GM12878 (cell line): ENCODE measurements around the gene SLC24A4.

Experiments
- ATF2 ChIP-seq: IDR thresholded peaks from 2 replicates; pipeline ENCODE4 v1.6.1; 2012; ENCODE audit warnings: low read length, inconsistent platforms
- E2F4 ChIP-seq: IDR thresholded peaks from 2 replicates; pipeline ENCODE4 v1.6.1; 2012; ENCODE audit warnings: low read depth, low read length, improper control_type of control experiment
- PAX5 ChIP-seq: IDR thresholded peaks from 2 replicates; pipeline ENCODE4 v1.6.1; 2011; ENCODE audit warnings: low read depth, low read length, borderline replicate concordance
- POLR2A ChIP-seq: IDR thresholded peaks from 2 replicates; pipeline ENCODE4 v1.6.1; 2011; ENCODE audit warnings: low read depth, mild to moderate bottlenecking, low read length
- POLR2AphosphoS5 ChIP-seq: IDR thresholded peaks from 2 replicates; pipeline ENCODE4 v1.6.1; 2011; ENCODE audit warnings: mild to moderate bottlenecking, low read length, inconsistent platforms
- RBBP5 ChIP-seq: fragments of 200-600 bp; sonication (generic); conservative IDR thresholded peaks from 2 replicates; pipeline ENCODE4 v1.6.1; 2016
- SIN3A ChIP-seq: IDR thresholded peaks from 2 replicates; pipeline ENCODE4 v1.6.1; 2012; ENCODE audit warnings: low read depth, low read length, improper control_type of control experiment
- TBL1XR1 ChIP-seq: IDR thresholded peaks from 2 replicates; pipeline ENCODE4 v1.6.1; 2012; ENCODE audit warnings: low read depth, low read length, improper control_type of control experiment
- YY1 ChIP-seq: IDR thresholded peaks from 2 replicates; pipeline ENCODE4 v1.6.1; 2011; ENCODE audit warnings: low read depth, mild to moderate bottlenecking, low read length
- ZZZ3 ChIP-seq: IDR thresholded peaks from 2 replicates; pipeline ENCODE4 v1.6.1; 2011; ENCODE audit warnings: low read depth; ENCODE audit not compliant: control insufficient read depth, insufficient read length
- TF ChIP-seq, protein P1 (sequence below), 3 experiments: IDR thresholded peaks in 2 of 3; conservative IDR thresholded peaks in 1 of 3; 2 replicates each; pipeline ENCODE4 v1.5.1; 2011; ENCODE audit warnings: low read depth in 3 of 3, low read length in 3 of 3, mild to moderate bottlenecking in 3 of 3, control low read depth in 2 of 3, moderate library complexity in 2 of 3, inconsistent platforms in 1 of 3, mixed read lengths in 1 of 3; ENCODE audit not compliant: control insufficient read depth in 2 of 3, insufficient read depth in 1 of 3; ENCODE audit errors: extremely low read depth in 1 of 3

DNA sequence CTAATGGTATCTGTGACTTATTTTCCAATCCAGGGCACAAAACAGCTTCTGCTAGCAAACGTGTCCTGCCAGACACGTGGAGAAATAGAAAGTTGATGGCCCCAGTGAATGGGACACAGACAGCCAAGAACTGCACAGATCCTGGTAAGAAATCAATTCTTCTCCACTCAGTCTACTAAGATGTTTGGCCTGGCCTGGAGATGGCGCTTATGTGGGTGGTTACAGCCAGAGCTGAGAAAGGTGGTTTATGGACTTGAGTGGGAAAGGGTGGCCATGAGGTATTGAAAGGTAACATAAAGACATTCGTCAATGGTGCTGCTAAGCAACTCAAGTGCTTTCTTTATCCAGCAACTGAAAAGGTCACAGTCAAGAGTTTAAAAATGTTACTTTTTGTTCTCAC, 2.9 kb downstream of the SLC24A4 start:
- TF ChIP-seq POLR2A (no peak), RBBP5 (no peak), SIN3A (no peak), PAX5 (no peak), POLR2AphosphoS5 (no peak), ATF2 (no peak), YY1 (no peak), E2F4 (no peak), ZZZ3 (no peak), TBL1XR1 (no peak)
- TF ChIP-seq, protein P1, sequence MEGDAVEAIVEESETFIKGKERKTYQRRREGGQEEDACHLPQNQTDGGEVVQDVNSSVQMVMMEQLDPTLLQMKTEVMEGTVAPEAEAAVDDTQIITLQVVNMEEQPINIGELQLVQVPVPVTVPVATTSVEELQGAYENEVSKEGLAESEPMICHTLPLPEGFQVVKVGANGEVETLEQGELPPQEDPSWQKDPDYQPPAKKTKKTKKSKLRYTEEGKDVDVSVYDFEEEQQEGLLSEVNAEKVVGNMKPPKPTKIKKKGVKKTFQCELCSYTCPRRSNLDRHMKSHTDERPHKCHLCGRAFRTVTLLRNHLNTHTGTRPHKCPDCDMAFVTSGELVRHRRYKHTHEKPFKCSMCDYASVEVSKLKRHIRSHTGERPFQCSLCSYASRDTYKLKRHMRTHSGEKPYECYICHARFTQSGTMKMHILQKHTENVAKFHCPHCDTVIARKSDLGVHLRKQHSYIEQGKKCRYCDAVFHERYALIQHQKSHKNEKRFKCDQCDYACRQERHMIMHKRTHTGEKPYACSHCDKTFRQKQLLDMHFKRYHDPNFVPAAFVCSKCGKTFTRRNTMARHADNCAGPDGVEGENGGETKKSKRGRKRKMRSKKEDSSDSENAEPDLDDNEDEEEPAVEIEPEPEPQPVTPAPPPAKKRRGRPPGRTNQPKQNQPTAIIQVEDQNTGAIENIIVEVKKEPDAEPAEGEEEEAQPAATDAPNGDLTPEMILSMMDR (IDR thresholded peaks at IDR 0.05 in 2 of 3, conservative IDR thresholded peaks at IDR 0.05 in 1 of 3; ENCODE audit: control insufficient read depth in 2 of 3, extremely low read depth in 1 of 3, insufficient read depth in 1 of 3, low read depth in 3 of 3, low read length in 3 of 3), result peak in 1 of 3 experiments; percentile 20; a peak in 2 of 6 replicates
